Measurements from ENCODE around the gene LRRN4. TPM values are rescaled to one million over a fixed set of nuclear protein-coding genes. Genes with fewer than 3 reads are reported as not detected.

The LRRN4 gene
- total and polyA plus RNA-seq, 2 of the 4 experiments (the other 2 are of a cell fraction): under 0.01 to 0.19 TPM

DNA sequence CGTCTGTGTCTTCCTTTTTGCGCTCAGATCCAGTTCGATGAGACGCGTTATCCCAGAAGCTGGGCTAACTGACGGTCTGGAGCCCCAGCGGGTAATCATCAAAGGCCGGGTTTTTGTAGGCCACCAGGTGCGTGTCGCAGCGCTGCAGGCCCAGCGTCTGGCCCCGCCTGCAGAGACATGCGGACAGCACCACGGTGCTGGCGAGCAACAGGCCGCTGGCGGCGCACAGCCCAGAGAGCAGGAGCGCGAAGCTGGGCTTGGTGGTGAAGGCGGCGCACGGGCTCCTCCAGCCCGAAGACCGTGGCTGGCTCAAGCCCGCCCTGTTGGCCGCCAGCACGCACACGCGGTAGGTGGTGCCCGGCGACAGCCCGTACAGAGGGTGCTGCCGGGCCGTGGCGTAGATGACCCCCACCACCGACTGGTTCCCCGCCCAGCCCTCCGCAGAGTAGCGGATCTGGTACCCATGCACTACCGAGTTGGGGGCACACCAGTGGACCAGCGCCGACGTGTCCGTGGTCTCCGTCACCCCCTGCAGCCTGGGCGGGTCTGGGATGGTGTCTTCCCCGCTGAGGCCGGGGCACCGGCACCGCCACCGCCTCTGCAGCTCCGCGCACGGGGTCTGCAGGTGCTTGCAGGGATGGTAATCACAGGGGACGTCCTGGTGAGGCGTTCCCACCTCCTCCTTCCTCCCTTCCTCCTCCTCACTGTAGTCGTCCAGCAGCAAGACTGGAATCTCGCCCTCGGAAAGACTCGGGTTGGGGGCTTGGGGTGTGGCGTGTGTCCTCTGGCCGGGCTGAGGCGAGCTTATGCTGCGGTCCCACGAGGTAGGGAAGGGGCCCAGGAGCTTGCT is 12.7 kb downstream of the LRRN4 start (continued):
- TF ChIP-seq CEBPB (IDR thresholded peaks at IDR 0.05; ENCODE audit: low read depth, low read length): no peak

DNA sequence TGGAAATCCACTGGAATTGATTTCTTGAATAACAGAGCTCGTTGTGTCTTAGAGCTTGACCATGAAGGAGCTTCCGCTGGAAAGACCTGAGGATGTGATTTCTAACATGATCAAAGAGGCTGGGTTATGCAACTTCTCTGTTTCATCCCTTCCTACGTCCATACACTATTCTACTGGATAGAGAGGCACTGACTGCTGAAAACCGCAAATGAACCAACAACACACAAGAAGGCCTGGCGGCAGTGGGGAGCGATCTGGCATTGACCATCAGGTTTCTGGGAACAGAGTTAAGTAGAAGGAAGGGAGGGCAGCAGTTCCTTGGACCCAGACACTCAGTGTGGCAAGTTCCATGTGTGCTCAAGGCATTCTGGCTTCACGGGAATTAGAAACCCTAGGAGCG is 13.3 kb downstream of the LRRN4 start:
- Histone ChIP-seq H3K56ac (ENCODE audit: extremely low read depth, insufficient read depth, low read length) (no peak overlapping the region), H3K4me3 (ENCODE audit: insufficient read depth, low read depth, low read length) (no peak overlapping the region), H4K20me1 (ENCODE audit: insufficient read depth, low read length) (no peaks in the 10 kb centered on the region), H3K36me3 (ENCODE audit: control insufficient read depth, insufficient read depth, low read length) (peaks cover 38% of the 10 kb centered on the region), H2BK5ac (ENCODE audit: low read depth, low read length, poor library complexity, severe bottlenecking) (no peak overlapping the region), H4K5ac (ENCODE audit: low read depth, low read length) (no peak overlapping the region), H2BK20ac (ENCODE audit: low read depth, low read length) (no peak overlapping the region), H3K18ac (ENCODE audit: low read depth, low read length) (no peak overlapping the region), H3K9me1 (ENCODE audit: insufficient read depth, low read length) (peaks cover 3% of the 10 kb centered on the region; the same call in 1 of the 2 replicates), H3K9ac (ENCODE audit: low read depth, low read length) (no peak overlapping the region), H2AFZ (replicated peaks; ENCODE audit: low read length, poor library complexity) (no peak overlapping the region), H2BK120ac (ENCODE audit: low read depth, low read length) (no peak overlapping the region), H3K14ac (replicated peaks; ENCODE audit: low read depth, low read length) (no peak overlapping the region), H3K4me2 (ENCODE audit: low read depth, low read length) (no peak overlapping the region), H4K91ac (ENCODE audit: insufficient read depth, low read depth, low read length) (no peak overlapping the region), H4K8ac (ENCODE audit: low read depth in 2 of 2, low read length in 2 of 2) (no peak overlapping the region), H3K23ac (ENCODE audit: low read depth, low read length) (no peak overlapping the region), H2AK9ac (replicated peaks; ENCODE audit: low read depth, low read length, poor library complexity) (no peak overlapping the region), H3K27ac (ENCODE audit: insufficient read depth, low read length) (no peak overlapping the region), H3K79me1 (ENCODE audit: low read depth in 1 of 2, low read length in 2 of 2) (peaks cover 0 to 3% of the 10 kb centered on the region in 2 experiments; a peak in 1 of 4 replicates), H3K4me1 (ENCODE audit: control insufficient read depth, insufficient read depth, low read length) (no peaks in the 10 kb centered on the region), H3K27me3 (ENCODE audit: control insufficient read depth, insufficient read depth, low read length) (no peaks in the 10 kb centered on the region), H3K9me3 (ENCODE audit: control insufficient read depth, insufficient read depth, low read length) (no peaks in the 10 kb centered on the region), H3K4ac (ENCODE audit: low read depth, low read length) (no peak overlapping the region), H2AK5ac (ENCODE audit: low read depth, low read length) (no peak overlapping the region), H2BK15ac (ENCODE audit: low read depth, low read length) (no peak overlapping the region)
- no TSS peak for BruUV-seq (replicated peaks)
- ChIA-PET POLR2A (ENCODE audit: unreplicated experiment) (no interaction called here), CTCF (interaction anchor here (0.6 kb wide), 1 partner anchor 429 kb away, joined by 3 read pairs; no protein-coding TSS in a partner anchor)
- intact Hi-C loops (cut with micrococcal nuclease) (no loop called here), in situ Hi-C loops (cut with MboI; ENCODE audit: low sequenced_read_pairs) (no loop called here), dilution Hi-C loops (cut with HindIII; ENCODE audit: low sequenced_read_pairs, unreplicated experiment) (no loop called here)
- ATAC-seq (ENCODE audit: low read depth) (no peak), DNase-seq (no peak)
- no peak for TF ChIP-seq RAD21 (IDR thresholded peaks at IDR 0.05; ENCODE audit: low read length)
- no peak for TF ChIP-seq POLR2A (IDR thresholded peaks at IDR 0.05; ENCODE audit: low read depth, low read length)
- TF ChIP-seq NFE2L2 (IDR thresholded peaks at IDR 0.05; ENCODE audit: low read depth, low read length): no peak
- TF ChIP-seq RCOR1 (IDR thresholded peaks at IDR 0.05; ENCODE audit: insufficient replicate concordance, low read length): no peak
- TF ChIP-seq CHD1 (IDR thresholded peaks at IDR 0.05; ENCODE audit: low read depth, low read length): no peak
- TF ChIP-seq SMC3 (IDR thresholded peaks at IDR 0.05; ENCODE audit: low read depth, low read length): no peak
- TF ChIP-seq, protein P1, sequence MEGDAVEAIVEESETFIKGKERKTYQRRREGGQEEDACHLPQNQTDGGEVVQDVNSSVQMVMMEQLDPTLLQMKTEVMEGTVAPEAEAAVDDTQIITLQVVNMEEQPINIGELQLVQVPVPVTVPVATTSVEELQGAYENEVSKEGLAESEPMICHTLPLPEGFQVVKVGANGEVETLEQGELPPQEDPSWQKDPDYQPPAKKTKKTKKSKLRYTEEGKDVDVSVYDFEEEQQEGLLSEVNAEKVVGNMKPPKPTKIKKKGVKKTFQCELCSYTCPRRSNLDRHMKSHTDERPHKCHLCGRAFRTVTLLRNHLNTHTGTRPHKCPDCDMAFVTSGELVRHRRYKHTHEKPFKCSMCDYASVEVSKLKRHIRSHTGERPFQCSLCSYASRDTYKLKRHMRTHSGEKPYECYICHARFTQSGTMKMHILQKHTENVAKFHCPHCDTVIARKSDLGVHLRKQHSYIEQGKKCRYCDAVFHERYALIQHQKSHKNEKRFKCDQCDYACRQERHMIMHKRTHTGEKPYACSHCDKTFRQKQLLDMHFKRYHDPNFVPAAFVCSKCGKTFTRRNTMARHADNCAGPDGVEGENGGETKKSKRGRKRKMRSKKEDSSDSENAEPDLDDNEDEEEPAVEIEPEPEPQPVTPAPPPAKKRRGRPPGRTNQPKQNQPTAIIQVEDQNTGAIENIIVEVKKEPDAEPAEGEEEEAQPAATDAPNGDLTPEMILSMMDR (conservative IDR thresholded peaks at IDR 0.05; ENCODE audit: low read depth, low read length): no peak
- TF ChIP-seq, protein P2, sequence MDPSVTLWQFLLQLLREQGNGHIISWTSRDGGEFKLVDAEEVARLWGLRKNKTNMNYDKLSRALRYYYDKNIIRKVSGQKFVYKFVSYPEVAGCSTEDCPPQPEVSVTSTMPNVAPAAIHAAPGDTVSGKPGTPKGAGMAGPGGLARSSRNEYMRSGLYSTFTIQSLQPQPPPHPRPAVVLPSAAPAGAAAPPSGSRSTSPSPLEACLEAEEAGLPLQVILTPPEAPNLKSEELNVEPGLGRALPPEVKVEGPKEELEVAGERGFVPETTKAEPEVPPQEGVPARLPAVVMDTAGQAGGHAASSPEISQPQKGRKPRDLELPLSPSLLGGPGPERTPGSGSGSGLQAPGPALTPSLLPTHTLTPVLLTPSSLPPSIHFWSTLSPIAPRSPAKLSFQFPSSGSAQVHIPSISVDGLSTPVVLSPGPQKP (IDR thresholded peaks at IDR 0.05; ENCODE audit: borderline replicate concordance, low read depth, low read length): no peak
- no peak for TF ChIP-seq MXI1 (IDR thresholded peaks at IDR 0.05; ENCODE audit: borderline replicate concordance, low read depth, low read length)
- TF ChIP-seq BHLHE40 (IDR thresholded peaks at IDR 0.05; ENCODE audit: low read depth, low read length): no peak
- no peak for TF ChIP-seq CEBPB (IDR thresholded peaks at IDR 0.05; ENCODE audit: low read depth, low read length)
- TF ChIP-seq MAZ (IDR thresholded peaks at IDR 0.05; ENCODE audit: borderline replicate concordance, low read depth, low read length): no peak
- TF ChIP-seq FOS (IDR thresholded peaks at IDR 0.05; ENCODE audit: low read depth, low read length): no peak
- WGBS, 2 experiments (ENCODE audit: extremely low coverage in 2 of 2, insufficient read length in 1 of 2): 100% methylated on average over 2 of the region's 8 CpGs; no CpG with 5 or more reads in 1 of the 2 experiments

Measured in IMR-90 (cell line).